Ovary (tissue), 3 donors: ENCODE data around the gene COMMD8.

Experiments
- POLR2A ChIP-seq: fragments of 450-650 bp; IDR thresholded peaks from one replicate; pipeline ENCODE4 v1.6.1; 2017; ENCODE audit warnings: antibody characterized with exemption, mild to moderate bottlenecking, moderate library complexity
- TF ChIP-seq, protein P1 (sequence below), 3 donors: fragments of 450-650 bp in 2 of 3; fragments of 200-600 bp in 1 of 3; IDR thresholded peaks; one replicate each; pipeline versions ENCODE4 v1.5.1 to v1.8.0; 2016 to 2022; ENCODE audit warnings: antibody characterized with exemption in 3 of 3, mild to moderate bottlenecking in 1 of 3
- donor health status: DM: no; HTN: no; CAD: no.

GRCh38 chr4:47475411-47475810, 11.9 kb upstream of the COMMD8 start:
- no peak for TF ChIP-seq POLR2A
- TF ChIP-seq, protein P1, sequence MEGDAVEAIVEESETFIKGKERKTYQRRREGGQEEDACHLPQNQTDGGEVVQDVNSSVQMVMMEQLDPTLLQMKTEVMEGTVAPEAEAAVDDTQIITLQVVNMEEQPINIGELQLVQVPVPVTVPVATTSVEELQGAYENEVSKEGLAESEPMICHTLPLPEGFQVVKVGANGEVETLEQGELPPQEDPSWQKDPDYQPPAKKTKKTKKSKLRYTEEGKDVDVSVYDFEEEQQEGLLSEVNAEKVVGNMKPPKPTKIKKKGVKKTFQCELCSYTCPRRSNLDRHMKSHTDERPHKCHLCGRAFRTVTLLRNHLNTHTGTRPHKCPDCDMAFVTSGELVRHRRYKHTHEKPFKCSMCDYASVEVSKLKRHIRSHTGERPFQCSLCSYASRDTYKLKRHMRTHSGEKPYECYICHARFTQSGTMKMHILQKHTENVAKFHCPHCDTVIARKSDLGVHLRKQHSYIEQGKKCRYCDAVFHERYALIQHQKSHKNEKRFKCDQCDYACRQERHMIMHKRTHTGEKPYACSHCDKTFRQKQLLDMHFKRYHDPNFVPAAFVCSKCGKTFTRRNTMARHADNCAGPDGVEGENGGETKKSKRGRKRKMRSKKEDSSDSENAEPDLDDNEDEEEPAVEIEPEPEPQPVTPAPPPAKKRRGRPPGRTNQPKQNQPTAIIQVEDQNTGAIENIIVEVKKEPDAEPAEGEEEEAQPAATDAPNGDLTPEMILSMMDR (IDR thresholded peaks at IDR 0.05) = no peak
